ENCODE measurements around the gene KCNQ1.

DNA sequence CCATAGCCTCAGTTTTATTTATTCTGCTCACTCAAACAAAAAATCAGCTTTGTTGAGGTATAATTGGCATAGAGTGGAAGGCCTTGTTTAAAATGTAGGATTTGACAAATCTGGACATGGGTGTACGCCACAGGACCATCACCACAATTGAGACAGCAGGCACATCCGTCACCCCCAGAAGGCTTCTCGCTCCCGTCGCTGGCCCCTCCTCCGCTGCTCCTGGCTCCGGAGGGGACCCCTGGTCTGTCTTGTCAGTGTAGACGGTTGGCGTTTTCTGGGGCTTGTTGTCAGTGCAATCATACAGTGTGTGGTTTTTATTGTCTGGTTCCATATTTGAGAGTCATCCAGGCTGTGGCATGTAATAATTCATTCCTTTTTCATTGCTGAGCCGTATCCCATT is 97.6 kb downstream of the KCNQ1 start:
- TF ChIP-seq EZH2phosphoT487 (IDR thresholded peaks at IDR 0.05; ENCODE audit: insufficient read depth, low read depth), result no peak
- no peak for TF ChIP-seq EZH2 (IDR thresholded peaks at IDR 0.05; ENCODE audit: insufficient read depth, poor library complexity, severe bottlenecking)
